ENCODE data around the gene CALN1. TPM values are rescaled to one million over a fixed set of nuclear protein-coding genes. Genes with fewer than 3 reads are reported as not detected.

The CALN1 gene
- total and polyA plus RNA-seq, 9 of the 15 experiments (the other 6 are each of a cell fraction or from before 2014, with no cell fraction given), result 1.4 to 7.5 (median 3.3) TPM

DNA sequence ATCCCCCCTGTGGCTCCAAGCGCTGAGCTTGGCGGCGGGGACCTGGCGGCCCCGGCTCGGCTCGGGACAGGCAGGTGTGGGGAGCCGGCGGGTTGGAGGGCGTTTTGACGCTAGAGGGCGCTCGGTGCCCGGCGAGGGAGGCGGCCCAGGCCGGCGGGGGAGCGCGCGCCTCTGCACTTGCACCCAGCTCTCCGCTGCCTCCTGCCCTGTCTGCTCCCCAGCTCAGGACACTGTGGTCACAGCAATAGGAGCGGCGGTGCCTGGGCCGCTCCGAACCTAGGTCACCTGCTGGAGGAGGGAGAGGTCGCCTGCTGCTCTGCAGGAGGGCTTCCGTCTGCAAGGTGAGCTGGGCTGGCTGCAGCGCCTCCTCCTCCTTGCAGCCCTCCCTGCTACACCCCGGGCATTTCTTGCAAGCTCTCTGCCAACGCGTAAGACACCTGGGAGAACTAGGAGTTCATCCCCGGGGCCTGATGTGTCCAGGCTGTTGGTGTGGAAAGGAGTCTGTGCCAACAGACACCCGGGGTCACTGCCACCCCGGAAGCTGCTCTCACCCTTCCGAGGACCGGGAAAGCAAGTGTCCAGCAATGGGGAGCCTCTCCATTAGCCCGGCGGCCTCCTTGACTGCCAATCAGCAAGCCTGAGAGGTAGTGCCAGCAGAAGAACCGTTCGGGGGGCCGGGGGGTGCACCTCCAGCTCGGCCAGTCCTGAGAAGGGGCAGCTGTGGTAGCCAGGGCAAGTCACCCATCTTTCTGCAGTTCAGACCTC lies 659.8 kb downstream of the CALN1 start (continued):
- TF ChIP-seq, protein P1, sequence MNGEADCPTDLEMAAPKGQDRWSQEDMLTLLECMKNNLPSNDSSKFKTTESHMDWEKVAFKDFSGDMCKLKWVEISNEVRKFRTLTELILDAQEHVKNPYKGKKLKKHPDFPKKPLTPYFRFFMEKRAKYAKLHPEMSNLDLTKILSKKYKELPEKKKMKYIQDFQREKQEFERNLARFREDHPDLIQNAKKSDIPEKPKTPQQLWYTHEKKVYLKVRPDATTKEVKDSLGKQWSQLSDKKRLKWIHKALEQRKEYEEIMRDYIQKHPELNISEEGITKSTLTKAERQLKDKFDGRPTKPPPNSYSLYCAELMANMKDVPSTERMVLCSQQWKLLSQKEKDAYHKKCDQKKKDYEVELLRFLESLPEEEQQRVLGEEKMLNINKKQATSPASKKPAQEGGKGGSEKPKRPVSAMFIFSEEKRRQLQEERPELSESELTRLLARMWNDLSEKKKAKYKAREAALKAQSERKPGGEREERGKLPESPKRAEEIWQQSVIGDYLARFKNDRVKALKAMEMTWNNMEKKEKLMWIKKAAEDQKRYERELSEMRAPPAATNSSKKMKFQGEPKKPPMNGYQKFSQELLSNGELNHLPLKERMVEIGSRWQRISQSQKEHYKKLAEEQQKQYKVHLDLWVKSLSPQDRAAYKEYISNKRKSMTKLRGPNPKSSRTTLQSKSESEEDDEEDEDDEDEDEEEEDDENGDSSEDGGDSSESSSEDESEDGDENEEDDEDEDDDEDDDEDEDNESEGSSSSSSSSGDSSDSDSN (IDR thresholded peaks at IDR 0.05; ENCODE audit: borderline replicate concordance in 1 of 2, low read depth in 2 of 2, low read length in 2 of 2), result peak in 1 of 2 experiments; percentile 52; a peak in 1 of 4 replicates
- TF ChIP-seq ZNF57 (CRISPR knock-in tag; IDR thresholded peaks at IDR 0.05) (no peak), TOE1 (IDR thresholded peaks at IDR 0.05; ENCODE audit: borderline replicate concordance) (no peak), TOE1 (CRISPR knock-in tag; IDR thresholded peaks at IDR 0.05; ENCODE audit: borderline replicate concordance, low read depth) (no peak), ZNF212 (CRISPR knock-in tag; IDR thresholded peaks at IDR 0.05) (no peak), MIER1 (IDR thresholded peaks at IDR 0.05; ENCODE audit: low read depth) (no peak), LARP7 (IDR thresholded peaks at IDR 0.05) (no peak), ZBED1 (IDR thresholded peaks at IDR 0.05) (no peak), MTF1 (CRISPR knock-in tag; IDR thresholded peaks at IDR 0.05; ENCODE audit: borderline replicate concordance) (no peak), RBM22 (IDR thresholded peaks at IDR 0.05; ENCODE audit: low read depth, low read length, poor library complexity, severe bottlenecking) (no peak), CTBP1 (IDR thresholded peaks at IDR 0.05; ENCODE audit: borderline replicate concordance) (no peak; the same call in 1 of the 2 replicates), MCM5 (IDR thresholded peaks at IDR 0.05; ENCODE audit: low read depth) (no peak), SMAD4 (CRISPR knock-in tag; conservative IDR thresholded peaks at IDR 0.05) (no peak), DACH1 (IDR thresholded peaks at IDR 0.05; ENCODE audit: partially characterized antibody) (no peak), STAT5A (IDR thresholded peaks at IDR 0.05; ENCODE audit: borderline replicate concordance, low read length) (no peak)
- TF ChIP-seq, protein P2, sequence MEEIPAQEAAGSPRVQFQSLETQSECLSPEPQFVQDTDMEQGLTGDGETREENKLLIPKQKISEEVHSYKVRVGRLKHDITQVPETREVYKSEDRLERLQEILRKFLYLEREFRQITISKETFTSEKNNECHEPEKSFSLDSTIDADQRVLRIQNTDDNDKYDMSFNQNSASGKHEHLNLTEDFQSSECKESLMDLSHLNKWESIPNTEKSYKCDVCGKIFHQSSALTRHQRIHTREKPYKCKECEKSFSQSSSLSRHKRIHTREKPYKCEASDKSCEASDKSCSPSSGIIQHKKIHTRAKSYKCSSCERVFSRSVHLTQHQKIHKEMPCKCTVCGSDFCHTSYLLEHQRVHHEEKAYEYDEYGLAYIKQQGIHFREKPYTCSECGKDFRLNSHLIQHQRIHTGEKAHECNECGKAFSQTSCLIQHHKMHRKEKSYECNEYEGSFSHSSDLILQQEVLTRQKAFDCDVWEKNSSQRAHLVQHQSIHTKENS (CRISPR knock-in tag; IDR thresholded peaks at IDR 0.05), result no peak
- TF ChIP-seq, protein P3, sequence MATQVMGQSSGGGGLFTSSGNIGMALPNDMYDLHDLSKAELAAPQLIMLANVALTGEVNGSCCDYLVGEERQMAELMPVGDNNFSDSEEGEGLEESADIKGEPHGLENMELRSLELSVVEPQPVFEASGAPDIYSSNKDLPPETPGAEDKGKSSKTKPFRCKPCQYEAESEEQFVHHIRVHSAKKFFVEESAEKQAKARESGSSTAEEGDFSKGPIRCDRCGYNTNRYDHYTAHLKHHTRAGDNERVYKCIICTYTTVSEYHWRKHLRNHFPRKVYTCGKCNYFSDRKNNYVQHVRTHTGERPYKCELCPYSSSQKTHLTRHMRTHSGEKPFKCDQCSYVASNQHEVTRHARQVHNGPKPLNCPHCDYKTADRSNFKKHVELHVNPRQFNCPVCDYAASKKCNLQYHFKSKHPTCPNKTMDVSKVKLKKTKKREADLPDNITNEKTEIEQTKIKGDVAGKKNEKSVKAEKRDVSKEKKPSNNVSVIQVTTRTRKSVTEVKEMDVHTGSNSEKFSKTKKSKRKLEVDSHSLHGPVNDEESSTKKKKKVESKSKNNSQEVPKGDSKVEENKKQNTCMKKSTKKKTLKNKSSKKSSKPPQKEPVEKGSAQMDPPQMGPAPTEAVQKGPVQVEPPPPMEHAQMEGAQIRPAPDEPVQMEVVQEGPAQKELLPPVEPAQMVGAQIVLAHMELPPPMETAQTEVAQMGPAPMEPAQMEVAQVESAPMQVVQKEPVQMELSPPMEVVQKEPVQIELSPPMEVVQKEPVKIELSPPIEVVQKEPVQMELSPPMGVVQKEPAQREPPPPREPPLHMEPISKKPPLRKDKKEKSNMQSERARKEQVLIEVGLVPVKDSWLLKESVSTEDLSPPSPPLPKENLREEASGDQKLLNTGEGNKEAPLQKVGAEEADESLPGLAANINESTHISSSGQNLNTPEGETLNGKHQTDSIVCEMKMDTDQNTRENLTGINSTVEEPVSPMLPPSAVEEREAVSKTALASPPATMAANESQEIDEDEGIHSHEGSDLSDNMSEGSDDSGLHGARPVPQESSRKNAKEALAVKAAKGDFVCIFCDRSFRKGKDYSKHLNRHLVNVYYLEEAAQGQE (IDR thresholded peaks at IDR 0.05; ENCODE audit: borderline replicate concordance), result peak; percentile 65
- TF ChIP-seq, protein P3 (CRISPR knock-in tag; IDR thresholded peaks at IDR 0.05; ENCODE audit: low read depth), result no peak
